ES-I3 (cell line): Measurements from ENCODE around the gene TLN1.

ENCODE experiments used
- H3K36me3 ChIP-seq: 2 replicates; pipeline ENCODE4 v1.6.1; 2013; ENCODE audit warnings: mild to moderate bottlenecking, low read length, control low read depth, moderate library complexity; ENCODE audit not compliant: insufficient read depth
- H3K4me1 ChIP-seq: 2 replicates; pipeline ENCODE4 v1.6.1; 2013; ENCODE audit warnings: mild to moderate bottlenecking, control low read depth, low read length; ENCODE audit not compliant: insufficient read depth
- H3K9ac ChIP-seq: 2 replicates; pipeline ENCODE4 v1.6.1; 2013; ENCODE audit warnings: low read depth, mild to moderate bottlenecking, low read length, moderate library complexity
- H3K9me3 ChIP-seq: 2 replicates; pipeline ENCODE4 v1.6.1; 2013; ENCODE audit warnings: mild to moderate bottlenecking, low read length, moderate library complexity; ENCODE audit not compliant: control insufficient read depth, insufficient read depth

TLN1 gene

GRCh38 chr9:35673132-35674024, 58.6 kb downstream of the TLN1 start, which contains the start of gene CA9:
Gene CA9, plus strand, starts transcription at chr9:35673928. Its CDS starts 32 bp downstream, at chr9:35673960.
- Histone ChIP-seq H3K9ac (no peak within 1 kb of the TSS), H3K4me1 (no peaks in the 10 kb centered on the region), H3K9me3 (no peaks in the 10 kb centered on the region), H3K36me3 (no peaks in the 10 kb centered on the region)

- no peaks in the 10 kb centered on the region for H3K36me3 ChIP-seq
- no peak overlapping the region for H3K9ac ChIP-seq
- H3K9me3 ChIP-seq = no peaks in the 10 kb centered on the region
- no peaks in the 10 kb centered on the region for H3K4me1 ChIP-seq
These were observed 62.5 kb downstream of the TLN1 start for GRCh38 chr9:35669331-35670145.

- no peak overlapping the region for H3K9ac ChIP-seq
- H3K36me3 ChIP-seq = no peaks in the 10 kb centered on the region
- H3K4me1 ChIP-seq = no peaks in the 10 kb centered on the region
- H3K9me3 ChIP-seq = no peaks in the 10 kb centered on the region
These were observed 64.1 kb downstream of the TLN1 start for GRCh38 chr9:35667939-35668338.

- Histone ChIP-seq H3K4me1 (no peaks in the 10 kb centered on the region), H3K9me3 (no peaks in the 10 kb centered on the region), H3K9ac (no peak overlapping the region), H3K36me3 (no peaks in the 10 kb centered on the region; the same call in 1 of the 2 replicates)
These were observed 65.4 kb downstream of the TLN1 start for GRCh38 chr9:35666549-35666948.

GRCh38 chr9:35666045-35666444, 66.0 kb downstream of the TLN1 start:
- Histone ChIP-seq H3K9ac (no peak overlapping the region), H3K36me3 (peaks cover 1% of the 10 kb centered on the region; the same call in 1 of the 2 replicates), H3K9me3 (no peaks in the 10 kb centered on the region)

GRCh38 chr9:35665471-35665818, 66.5 kb downstream of the TLN1 start:
- H3K36me3 ChIP-seq = peaks cover 2% of the 10 kb centered on the region; the same call in 1 of the 2 replicates
- H3K9ac ChIP-seq = peak overlapping the region; percentile 85; the same call in 1 of the 2 replicates
- peaks cover 4% of the 10 kb centered on the region; the same call in 1 of the 2 replicates for H3K4me1 ChIP-seq
- no peaks in the 10 kb centered on the region for H3K9me3 ChIP-seq

More at GRCh38 chr9:35666045-35666444, 66.0 kb downstream of the TLN1 start:
- H3K4me1 ChIP-seq = no peaks in the 10 kb centered on the region

- Histone ChIP-seq H3K9me3 (no peaks in the 10 kb centered on the region), H3K9ac (peak within 1 kb of the TSS; percentile 85), H3K36me3 (peaks cover 6% of the 10 kb centered on the region; the same call in 1 of the 2 replicates), H3K4me1 (peaks cover 4% of the 10 kb centered on the region; the same call in 1 of the 2 replicates)
These were observed 67.2 kb downstream of the TLN1 start, which contains the start of gene ARHGEF39 for GRCh38 chr9:35664531-35665470. Gene ARHGEF39, minus strand, starts transcription at chr9:35665195. Its CDS starts 26 bp downstream, at chr9:35665169.

GRCh38 chr9:35662437-35662836, 69.6 kb downstream of the TLN1 start:
- H3K9ac ChIP-seq = no peak overlapping the region
- H3K36me3 ChIP-seq = peaks cover 6% of the 10 kb centered on the region; the same call in 1 of the 2 replicates
- H3K4me1 ChIP-seq = peaks cover 4% of the 10 kb centered on the region; the same call in 1 of the 2 replicates
- no peaks in the 10 kb centered on the region for H3K9me3 ChIP-seq

- no peak overlapping the region for H3K9ac ChIP-seq
- peaks cover 4% of the 10 kb centered on the region; the same call in 1 of the 2 replicates for H3K4me1 ChIP-seq
- no peaks in the 10 kb centered on the region for H3K9me3 ChIP-seq
- H3K36me3 ChIP-seq = peaks cover 6% of the 10 kb centered on the region; the same call in 1 of the 2 replicates
These were observed 70.1 kb downstream of the TLN1 start for GRCh38 chr9:35661756-35662350.

GRCh38 chr9:35660966-35661415, 71.0 kb downstream of the TLN1 start:
- H3K9me3 ChIP-seq = no peaks in the 10 kb centered on the region
- H3K9ac ChIP-seq = no peak overlapping the region
- peaks cover 6% of the 10 kb centered on the region; the same call in 1 of the 2 replicates for H3K36me3 ChIP-seq
- H3K4me1 ChIP-seq = peaks cover 7% of the 10 kb centered on the region; the same call in 1 of the 2 replicates

- Histone ChIP-seq H3K9me3 (no peaks in the 10 kb centered on the region), H3K36me3 (peaks cover 6% of the 10 kb centered on the region; the same call in 1 of the 2 replicates), H3K9ac (peak overlapping the region; percentile 85; the same call in 1 of the 2 replicates), H3K4me1 (peaks cover 7% of the 10 kb centered on the region; the same call in 1 of the 2 replicates)
These were observed 72.7 kb downstream of the TLN1 start for GRCh38 chr9:35659340-35659739.

GRCh38 chr9:35658968-35659220, 73.1 kb downstream of the TLN1 start:
- Histone ChIP-seq H3K9me3 (no peaks in the 10 kb centered on the region), H3K36me3 (peaks cover 6% of the 10 kb centered on the region; the same call in 1 of the 2 replicates), H3K9ac (peak overlapping the region; percentile 85), H3K4me1 (peaks cover 7% of the 10 kb centered on the region; the same call in 1 of the 2 replicates)
